ENCODE measurements around the gene GIPC2. TPM values are rescaled to one million over a fixed set of nuclear protein-coding genes. Genes with fewer than 3 reads are reported as not detected.
A peak's percentile ranks its signal among the peaks of the same experiment; 100 is the strongest.

GIPC2 gene
- polyA plus RNA-seq, 3 donors = not detected

DNA sequence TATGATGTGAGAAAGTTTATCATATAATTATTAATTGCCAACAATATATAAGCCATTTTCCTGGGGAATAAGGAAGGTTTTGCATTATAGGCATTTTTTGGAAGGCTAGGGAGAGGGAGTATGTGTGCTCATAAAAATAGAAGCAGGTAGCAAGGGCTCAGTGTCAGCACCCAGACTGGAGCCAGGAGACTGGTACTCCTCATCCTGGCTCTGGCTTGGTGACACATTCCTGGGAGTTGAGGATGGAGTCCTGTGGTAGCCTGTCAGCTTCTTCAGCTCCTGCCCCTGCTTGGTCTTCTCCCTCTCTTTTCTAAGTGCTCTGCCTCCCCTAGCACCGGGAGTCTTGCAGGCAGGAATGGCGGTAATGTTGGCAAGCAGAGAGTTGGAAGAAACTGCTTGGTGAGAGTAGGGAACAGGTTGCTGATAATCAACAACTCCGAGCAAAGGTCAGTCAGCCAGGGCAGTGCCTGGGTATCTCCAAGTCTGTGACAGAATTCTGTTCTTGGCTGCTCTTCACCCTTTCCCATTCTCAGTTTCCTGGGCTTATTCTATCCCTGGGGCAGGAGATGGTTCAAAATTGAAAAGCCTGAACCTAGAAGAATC lies 23.0 kb downstream of the GIPC2 start:
- H3K4me1 ChIP-seq (ENCODE audit: control insufficient read depth in 1 of 2, insufficient read depth in 2 of 2, low read length in 2 of 2) = no peaks in the 10 kb centered on the region
- no peak overlapping the region for H3K4me2 ChIP-seq (replicated peaks; ENCODE audit: extremely low read depth, low read length, poor library complexity, severe bottlenecking)
- DNase-seq = no peak
- Mint-ChIP-seq H3K27me3 (ENCODE audit: low read depth in 3 of 3) (peaks cover 0 to 6% (median 6%) of the 10 kb centered on the region in 3 donors), H3K4me1 (peaks cover 2% of the 10 kb centered on the region), H3K27ac (no peak overlapping the region), H3K9me3 (peaks cover 0 to 2% (median 0%) of the 10 kb centered on the region in 7 donors), H3K4me3 (no peak overlapping the region), H3K36me3 (no peaks in the 10 kb centered on the region)
- H3K27ac ChIP-seq (ENCODE audit: low read depth in 1 of 2, low read length in 2 of 2) = no peak overlapping the region
- H3K9ac ChIP-seq (ENCODE audit: insufficient read depth, low read length, poor library complexity, severe bottlenecking) = no peak overlapping the region
- no peak overlapping the region for H2AFZ ChIP-seq (ENCODE audit: insufficient read depth, low read depth, low read length, poor library complexity, severe bottlenecking)
- no peaks in the 10 kb centered on the region for H3K79me2 ChIP-seq (ENCODE audit: insufficient read depth, low read length)
- H3K4me3 ChIP-seq (replicated peaks in 1 of 3; ENCODE audit: low read depth in 2 of 3, low read length in 3 of 3) = no peak overlapping the region
- TF ChIP-seq, protein P1, sequence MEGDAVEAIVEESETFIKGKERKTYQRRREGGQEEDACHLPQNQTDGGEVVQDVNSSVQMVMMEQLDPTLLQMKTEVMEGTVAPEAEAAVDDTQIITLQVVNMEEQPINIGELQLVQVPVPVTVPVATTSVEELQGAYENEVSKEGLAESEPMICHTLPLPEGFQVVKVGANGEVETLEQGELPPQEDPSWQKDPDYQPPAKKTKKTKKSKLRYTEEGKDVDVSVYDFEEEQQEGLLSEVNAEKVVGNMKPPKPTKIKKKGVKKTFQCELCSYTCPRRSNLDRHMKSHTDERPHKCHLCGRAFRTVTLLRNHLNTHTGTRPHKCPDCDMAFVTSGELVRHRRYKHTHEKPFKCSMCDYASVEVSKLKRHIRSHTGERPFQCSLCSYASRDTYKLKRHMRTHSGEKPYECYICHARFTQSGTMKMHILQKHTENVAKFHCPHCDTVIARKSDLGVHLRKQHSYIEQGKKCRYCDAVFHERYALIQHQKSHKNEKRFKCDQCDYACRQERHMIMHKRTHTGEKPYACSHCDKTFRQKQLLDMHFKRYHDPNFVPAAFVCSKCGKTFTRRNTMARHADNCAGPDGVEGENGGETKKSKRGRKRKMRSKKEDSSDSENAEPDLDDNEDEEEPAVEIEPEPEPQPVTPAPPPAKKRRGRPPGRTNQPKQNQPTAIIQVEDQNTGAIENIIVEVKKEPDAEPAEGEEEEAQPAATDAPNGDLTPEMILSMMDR (IDR thresholded peaks at IDR 0.05) = no peak
- H3K27me3 ChIP-seq (ENCODE audit: control insufficient read depth in 2 of 2, insufficient read depth in 2 of 2, low read length in 2 of 2) = no peaks in the 10 kb centered on the region
- intact Hi-C loops (cut with micrococcal nuclease) = no loop called here
- no CpG with 5 or more reads among the region's 3 CpGs for WGBS (ENCODE audit: insufficient coverage)
- H3K36me3 ChIP-seq (replicated peaks in 1 of 2; ENCODE audit: control insufficient read depth in 1 of 2, insufficient read depth in 2 of 2, low read length in 2 of 2) = no peaks in the 10 kb centered on the region
- H4K20me1 ChIP-seq (ENCODE audit: insufficient read depth, low read length) = no peaks in the 10 kb centered on the region
- no peaks in the 10 kb centered on the region for H3K9me3 ChIP-seq (replicated peaks in 1 of 2; ENCODE audit: control insufficient read depth in 1 of 2, insufficient read depth in 1 of 2, low read length in 2 of 2)

DNA sequence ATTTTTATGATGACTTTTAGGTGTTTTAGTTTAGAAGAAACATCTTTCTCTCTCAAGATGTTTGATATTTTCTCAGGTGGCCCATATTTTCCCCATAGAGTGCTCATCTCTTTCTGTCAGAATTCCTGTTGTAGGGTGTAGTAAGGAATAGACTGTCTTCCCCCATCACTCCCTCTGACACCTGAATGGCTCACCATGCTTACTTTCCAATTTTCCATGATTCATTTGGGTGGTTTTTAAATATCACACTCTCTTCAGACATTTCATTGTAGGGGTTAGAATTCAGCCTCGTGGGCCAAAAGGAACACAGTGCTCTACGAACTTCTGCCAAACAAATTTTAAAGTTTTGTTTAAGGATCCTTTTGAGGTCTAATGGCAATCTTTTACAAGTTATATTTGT lies 24.0 kb downstream of the GIPC2 start:
- H3K9ac ChIP-seq (ENCODE audit: insufficient read depth, low read length, poor library complexity, severe bottlenecking) = no peak overlapping the region
- no peak for DNase-seq
- intact Hi-C loops (cut with micrococcal nuclease) = no loop called here
- H4K20me1 ChIP-seq (ENCODE audit: insufficient read depth, low read length) = no peaks in the 10 kb centered on the region
- no peak overlapping the region for H3K4me2 ChIP-seq (replicated peaks; ENCODE audit: extremely low read depth, low read length, poor library complexity, severe bottlenecking)
- H3K27ac Mint-ChIP-seq = peak overlapping the region in 1 of 7 donors; percentile 66
- H3K4me1 Mint-ChIP-seq = peaks cover 2% of the 10 kb centered on the region
- no peak overlapping the region for H3K4me3 Mint-ChIP-seq
- peaks cover 0 to 2% (median 0%) of the 10 kb centered on the region in 7 donors for H3K9me3 Mint-ChIP-seq
- no CpG with 5 or more reads among the region's 2 CpGs for WGBS (ENCODE audit: insufficient coverage)
- H2AFZ ChIP-seq (ENCODE audit: insufficient read depth, low read depth, low read length, poor library complexity, severe bottlenecking) = no peak overlapping the region
- no peaks in the 10 kb centered on the region for H3K79me2 ChIP-seq (ENCODE audit: insufficient read depth, low read length)
- no peaks in the 10 kb centered on the region for H3K4me1 ChIP-seq (ENCODE audit: control insufficient read depth in 1 of 2, insufficient read depth in 2 of 2, low read length in 2 of 2)
- no peak overlapping the region for H3K4me3 ChIP-seq (replicated peaks in 1 of 3; ENCODE audit: low read depth in 2 of 3, low read length in 3 of 3)
- H3K27ac ChIP-seq (ENCODE audit: low read depth in 1 of 2, low read length in 2 of 2) = no peak overlapping the region
- no peaks in the 10 kb centered on the region for H3K9me3 ChIP-seq (replicated peaks in 1 of 2; ENCODE audit: control insufficient read depth in 1 of 2, insufficient read depth in 1 of 2, low read length in 2 of 2)
- TF ChIP-seq, protein P1 (IDR thresholded peaks at IDR 0.05) = no peak
- H3K27me3 Mint-ChIP-seq (ENCODE audit: low read depth in 3 of 3) = peaks cover 0 to 6% (median 3%) of the 10 kb centered on the region in 3 donors
- no peaks in the 10 kb centered on the region for H3K27me3 ChIP-seq (ENCODE audit: control insufficient read depth in 2 of 2, insufficient read depth in 2 of 2, low read length in 2 of 2)
- no peaks in the 10 kb centered on the region for H3K36me3 ChIP-seq (replicated peaks in 1 of 2; ENCODE audit: control insufficient read depth in 1 of 2, insufficient read depth in 2 of 2, low read length in 2 of 2)
- H3K36me3 Mint-ChIP-seq = no peaks in the 10 kb centered on the region
